Loucy (cell line): Measurements from ENCODE around the gene VAV2.

Source experiments
- H2AFZ ChIP-seq: fragments of 200-600 bp; sonication (generic); 2 replicates; pipeline ENCODE4 v1.6.0; 2016; ENCODE audit warnings: antibody characterized with exemption, mild to moderate bottlenecking, low read length, moderate library complexity
- H3F3A ChIP-seq: fragments of 200-600 bp; 2 replicates; pipeline ENCODE4 v1.6.0; 2016; ENCODE audit warnings: antibody characterized with exemption, low read depth, mild to moderate bottlenecking
- H3K27me3 ChIP-seq: fragments of 200-600 bp; sonication (generic); 2 replicates; pipeline ENCODE4 v1.6.1; 2014; ENCODE audit warnings: low read length, mild to moderate bottlenecking; ENCODE audit not compliant: insufficient read depth, poor library complexity, severe bottlenecking
- H3K36me3 ChIP-seq: fragments of 200-600 bp; sonication (generic); 2 replicates; pipeline ENCODE4 v1.6.1; 2016; ENCODE audit warnings: low read length; ENCODE audit not compliant: insufficient read depth
- H3K4me1 ChIP-seq: fragments of 200-600 bp; sonication (generic); 2 replicates; pipeline ENCODE4 v1.5.1; 2014; ENCODE audit warnings: low read length, mild to moderate bottlenecking; ENCODE audit not compliant: insufficient read depth, poor library complexity, severe bottlenecking
- H3K4me2 ChIP-seq: fragments of 200-600 bp; sonication (generic); 2 replicates; pipeline ENCODE4 v1.6.0; 2014; ENCODE audit warnings: antibody characterized with exemption, low read length, low read depth, mild to moderate bottlenecking; ENCODE audit not compliant: poor library complexity, severe bottlenecking
- H3K4me3 ChIP-seq: fragments of 200-600 bp; sonication (generic); 2 replicates; pipeline ENCODE4 v1.5.1; 2014; ENCODE audit warnings: low read length, mild to moderate bottlenecking, mixed read lengths; ENCODE audit not compliant: poor library complexity, severe bottlenecking
- H3K79me2 ChIP-seq: fragments of 200-600 bp; sonication (generic); 2 replicates; pipeline ENCODE4 v1.6.1; 2014; ENCODE audit warnings: low read length; ENCODE audit not compliant: insufficient read depth
- H3K9ac ChIP-seq: fragments of 200-600 bp; sonication (generic); 2 replicates; pipeline ENCODE4 v1.6.0; 2014; ENCODE audit warnings: mild to moderate bottlenecking, low read depth, low read length, moderate library complexity; ENCODE audit not compliant: poor library complexity, severe bottlenecking
- H3K9me2 ChIP-seq: fragments of 200-600 bp; sonication (generic); replicated peaks from 2 replicates; pipeline ENCODE4 v1.6.1; 2016; ENCODE audit warnings: low read depth, low read length, mixed read lengths
- H3K9me3 ChIP-seq: fragments of 200-600 bp; sonication (generic); 2 replicates; pipeline ENCODE4 v1.6.1; 2014; ENCODE audit warnings: mild to moderate bottlenecking, antibody characterized with exemption, low read length, low read depth; ENCODE audit not compliant: insufficient read depth
- H4K20me1 ChIP-seq: fragments of 200-600 bp; sonication (generic); 2 replicates; pipeline ENCODE4 v1.6.0; 2014; ENCODE audit warnings: antibody characterized with exemption, low read length, mild to moderate bottlenecking; ENCODE audit not compliant: insufficient read depth, poor library complexity, severe bottlenecking
- EZH2phosphoT487 ChIP-seq: fragments of 200-600 bp; IDR thresholded peaks from 2 replicates; pipeline ENCODE4 v1.6.1; 2018; ENCODE audit warnings: antibody characterized with exemption, mild to moderate bottlenecking, moderate library complexity, borderline replicate concordance
- TF ChIP-seq, protein P1 (sequence below): fragments of 200-600 bp; sonication (generic); conservative IDR thresholded peaks from 2 replicates; pipeline ENCODE4 v1.5.1; 2014; ENCODE audit warnings: mild to moderate bottlenecking, antibody characterized with exemption, low read length

VAV2 gene

DNA sequence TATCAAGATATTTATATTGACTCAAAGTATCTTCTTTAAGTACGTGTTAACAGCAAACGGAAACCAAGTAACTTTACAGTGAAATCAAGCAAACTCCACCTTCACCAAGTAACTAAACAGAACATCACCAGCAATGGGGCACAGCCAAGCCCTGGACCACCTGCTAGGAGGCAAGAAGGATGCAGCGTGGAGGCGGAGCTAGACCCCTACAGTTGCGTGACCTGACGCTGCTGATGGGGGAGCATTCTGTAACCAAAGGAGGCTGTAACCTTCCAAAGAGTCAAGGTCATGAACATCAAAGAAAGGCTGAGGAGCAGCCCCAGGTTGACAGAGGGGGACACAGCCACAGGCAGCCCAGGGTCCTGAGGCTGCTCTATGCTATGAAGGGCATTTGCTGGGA, 6.1 kb downstream of the VAV2 start:
- H4K20me1 ChIP-seq = peaks cover 7% of the 10 kb centered on the region

DNA sequence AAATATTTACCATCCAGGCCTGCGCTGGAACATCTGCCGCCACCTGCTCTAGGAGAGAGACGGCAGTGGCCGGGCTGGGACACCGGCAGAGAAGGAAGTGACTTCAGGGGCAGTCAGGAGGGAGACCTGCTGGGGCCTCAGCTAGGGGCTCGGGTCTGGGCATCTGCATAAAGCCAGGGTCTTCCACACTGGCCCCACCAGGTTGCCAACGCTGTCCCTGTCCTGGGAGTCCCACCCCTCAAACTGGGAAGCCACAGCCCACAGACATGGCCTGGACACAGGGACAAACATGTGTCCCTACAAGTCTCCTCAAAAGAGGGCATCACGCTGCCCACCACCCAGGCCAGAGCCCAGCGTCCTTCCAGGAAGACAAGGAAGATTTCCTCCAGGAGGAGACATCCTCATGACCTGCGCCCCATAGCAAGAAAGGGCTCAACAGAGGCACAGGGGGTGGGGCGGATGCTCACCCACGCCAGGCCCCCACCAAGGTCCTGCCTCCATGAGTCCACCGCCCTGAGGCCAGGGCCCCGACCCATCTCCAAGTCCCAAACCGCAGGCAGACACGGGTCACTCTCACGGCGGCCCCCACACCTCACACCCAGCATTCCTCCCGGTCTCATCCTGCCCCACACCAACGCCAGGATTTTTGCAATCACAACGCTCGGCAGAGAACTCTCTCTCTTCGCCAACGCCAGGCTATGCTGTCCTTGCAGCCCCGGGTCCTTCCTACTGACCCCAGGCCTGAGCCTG, 9.0 kb downstream of the VAV2 start:
- Histone ChIP-seq H3K4me1 (peaks cover 7% of the 10 kb centered on the region), H3F3A (no peaks in the 10 kb centered on the region), H3K4me2 (no peak overlapping the region), H3K9me2 (no peaks in the 10 kb centered on the region), H3K9ac (no peak overlapping the region), H4K20me1 (peaks cover 3% of the 10 kb centered on the region), H3K4me3 (no peak overlapping the region), H2AFZ (no peak overlapping the region), H3K9me3 (no peaks in the 10 kb centered on the region), H3K79me2 (peaks cover 78% of the 10 kb centered on the region), H3K36me3 (no peaks in the 10 kb centered on the region), H3K27me3 (no peaks in the 10 kb centered on the region)
- no peak for TF ChIP-seq EZH2phosphoT487
- TF ChIP-seq, protein P1, sequence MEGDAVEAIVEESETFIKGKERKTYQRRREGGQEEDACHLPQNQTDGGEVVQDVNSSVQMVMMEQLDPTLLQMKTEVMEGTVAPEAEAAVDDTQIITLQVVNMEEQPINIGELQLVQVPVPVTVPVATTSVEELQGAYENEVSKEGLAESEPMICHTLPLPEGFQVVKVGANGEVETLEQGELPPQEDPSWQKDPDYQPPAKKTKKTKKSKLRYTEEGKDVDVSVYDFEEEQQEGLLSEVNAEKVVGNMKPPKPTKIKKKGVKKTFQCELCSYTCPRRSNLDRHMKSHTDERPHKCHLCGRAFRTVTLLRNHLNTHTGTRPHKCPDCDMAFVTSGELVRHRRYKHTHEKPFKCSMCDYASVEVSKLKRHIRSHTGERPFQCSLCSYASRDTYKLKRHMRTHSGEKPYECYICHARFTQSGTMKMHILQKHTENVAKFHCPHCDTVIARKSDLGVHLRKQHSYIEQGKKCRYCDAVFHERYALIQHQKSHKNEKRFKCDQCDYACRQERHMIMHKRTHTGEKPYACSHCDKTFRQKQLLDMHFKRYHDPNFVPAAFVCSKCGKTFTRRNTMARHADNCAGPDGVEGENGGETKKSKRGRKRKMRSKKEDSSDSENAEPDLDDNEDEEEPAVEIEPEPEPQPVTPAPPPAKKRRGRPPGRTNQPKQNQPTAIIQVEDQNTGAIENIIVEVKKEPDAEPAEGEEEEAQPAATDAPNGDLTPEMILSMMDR = no peak

More for the DNA sequence above, 6.1 kb downstream of the VAV2 start:
- H3F3A ChIP-seq = no peaks in the 10 kb centered on the region
- TF ChIP-seq, protein P1 = no peak
- TF ChIP-seq EZH2phosphoT487 = no peak
- H3K4me2 ChIP-seq = no peak overlapping the region
- no peaks in the 10 kb centered on the region for H3K27me3 ChIP-seq
- no peaks in the 10 kb centered on the region for H3K9me2 ChIP-seq
- no peak overlapping the region for H2AFZ ChIP-seq
- peaks cover 73% of the 10 kb centered on the region for H3K79me2 ChIP-seq
- H3K9me3 ChIP-seq = no peaks in the 10 kb centered on the region
- H3K4me3 ChIP-seq = no peak overlapping the region
- H3K36me3 ChIP-seq = no peaks in the 10 kb centered on the region
- H3K4me1 ChIP-seq = peaks cover 24% of the 10 kb centered on the region
- no peak overlapping the region for H3K9ac ChIP-seq

DNA sequence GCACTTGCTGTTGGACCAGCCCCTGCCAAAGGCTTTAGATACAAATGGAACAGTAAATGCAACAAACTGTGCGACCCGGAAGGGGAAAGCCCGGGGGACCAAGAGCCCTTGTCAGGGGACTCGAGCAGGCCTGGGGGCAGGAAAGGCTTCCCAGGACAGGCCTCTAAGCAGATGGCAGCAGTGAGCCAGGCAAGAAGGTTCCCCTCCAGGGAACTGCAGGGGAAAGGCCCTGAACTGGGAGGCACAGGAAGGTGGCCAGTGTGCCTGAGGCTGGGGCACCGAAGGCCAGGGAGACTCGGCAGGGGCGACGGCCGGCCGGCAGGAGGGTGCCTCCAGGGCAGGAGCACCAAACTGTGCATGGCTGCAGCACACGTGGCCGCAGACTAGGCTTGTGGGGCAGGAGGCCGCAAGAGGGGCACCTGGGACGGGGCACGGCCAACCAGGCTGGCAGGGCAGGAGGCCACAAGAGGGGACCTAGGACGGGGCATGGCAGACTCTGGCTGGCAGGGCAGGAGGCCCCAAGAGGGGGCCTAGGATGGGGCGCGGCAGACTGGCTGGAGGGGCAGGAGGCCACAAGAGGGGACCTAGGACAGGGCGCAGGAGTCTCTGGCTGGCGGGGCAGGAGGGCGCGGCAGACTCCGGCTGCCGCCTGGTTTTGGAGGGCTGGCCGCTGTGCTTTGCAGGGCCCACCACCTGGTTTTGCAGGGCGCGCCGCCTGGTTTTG, 10.0 kb downstream of the VAV2 start:
- no peaks in the 10 kb centered on the region for H3K9me3 ChIP-seq
- no peaks in the 10 kb centered on the region for H3K9me2 ChIP-seq
- no peak overlapping the region for H2AFZ ChIP-seq
- no peaks in the 10 kb centered on the region for H3F3A ChIP-seq
- H3K4me1 ChIP-seq = no peaks in the 10 kb centered on the region
- TF ChIP-seq EZH2phosphoT487 = no peak
- TF ChIP-seq, protein P1 = no peak
- H3K27me3 ChIP-seq = no peaks in the 10 kb centered on the region
- H3K79me2 ChIP-seq = peaks cover 77% of the 10 kb centered on the region
- H3K4me3 ChIP-seq = no peak overlapping the region
- H4K20me1 ChIP-seq = peaks cover 3% of the 10 kb centered on the region
- no peak overlapping the region for H3K4me2 ChIP-seq
- no peaks in the 10 kb centered on the region for H3K36me3 ChIP-seq
- H3K9ac ChIP-seq = no peak overlapping the region
